H1 (cell line): ENCODE data around the gene FJX1. TPM values are rescaled to one million over a fixed set of nuclear protein-coding genes. Genes with fewer than 3 reads are reported as not detected.

ENCODE experiments used
- ASH2L ChIP-seq: fragments of 200-600, 300-600 bp; sonication (generic); IDR thresholded peaks from one replicate; pipeline ENCODE4 v1.7.1; 2017; ENCODE audit warnings: low read length
- CBX8 ChIP-seq: fragments of 300-800, 300-1000 bp; sonication (generic); IDR thresholded peaks from 2 replicates; pipeline ENCODE4 v1.7.1; 2016; ENCODE audit warnings: low read depth, low read length, borderline replicate concordance
- CHD2 ChIP-seq: IDR thresholded peaks from 2 replicates; pipeline ENCODE4 v1.6.1; 2012; ENCODE audit warnings: low read length, improper control_type of control experiment
- EGR1 ChIP-seq: IDR thresholded peaks from 2 replicates; pipeline ENCODE4 v1.6.1; 2011; ENCODE audit warnings: low read depth, low read length, borderline replicate concordance
- EZH2 ChIP-seq: fragments of 200-600 bp; sonication (generic); IDR thresholded peaks from 2 replicates; pipeline ENCODE4 v1.7.1; 2012; ENCODE audit warnings: low read depth, mild to moderate bottlenecking, moderate library complexity, low read length, inconsistent platforms; ENCODE audit not compliant: severe bottlenecking
- HDAC6 ChIP-seq: IDR thresholded peaks from one replicate; pipeline ENCODE4 v1.7.1; 2012; ENCODE audit warnings: low read depth, mild to moderate bottlenecking, inconsistent platforms, low read length, moderate library complexity
- JUND ChIP-seq: IDR thresholded peaks from 2 replicates; pipeline ENCODE4 v1.6.1; 2011; ENCODE audit warnings: mild to moderate bottlenecking, improper control_type of control experiment, low read length
- KDM1A ChIP-seq: fragments of 200-600, 300-600 bp; sonication (generic); IDR thresholded peaks from 2 replicates; pipeline ENCODE4 v1.7.1; 2016; ENCODE audit warnings: mild to moderate bottlenecking, low read length, borderline replicate concordance
- KDM5A ChIP-seq: fragments of 200-600 bp; IDR thresholded peaks from 2 replicates; pipeline ENCODE4 v1.7.1; 2012; ENCODE audit warnings: mild to moderate bottlenecking, low read length, inconsistent platforms, mixed read lengths
- POU5F1 ChIP-seq: IDR thresholded peaks from 2 replicates; pipeline ENCODE4 v1.6.1; 2011; ENCODE audit warnings: low read depth, mild to moderate bottlenecking, low read length, moderate library complexity
- RAD21 ChIP-seq, 2 experiments: IDR thresholded peaks in 1 of 2; conservative IDR thresholded peaks in 1 of 2; 2 replicates each; pipeline ENCODE4 v1.6.1; 2011; ENCODE audit warnings: low read depth in 2 of 2, low read length in 2 of 2, improper control_type of control experiment in 1 of 2, inconsistent platforms in 1 of 2, mild to moderate bottlenecking in 1 of 2, moderate library complexity in 1 of 2
- SAP30 ChIP-seq: fragments of 300-600 bp; sonication (generic); IDR thresholded peaks from 2 replicates; pipeline ENCODE4 v1.7.1; 2012; ENCODE audit warnings: low read length, moderate library complexity, mild to moderate bottlenecking, inconsistent platforms; ENCODE audit not compliant: insufficient read depth, insufficient replicate concordance
- SIX5 ChIP-seq: IDR thresholded peaks from 2 replicates; pipeline ENCODE4 v1.6.1; 2011; ENCODE audit warnings: mild to moderate bottlenecking, low read depth, low read length
- SP4 ChIP-seq: IDR thresholded peaks from 2 replicates; pipeline ENCODE4 v1.6.1; 2012; ENCODE audit warnings: low read length, inconsistent platforms
- TBP ChIP-seq: IDR thresholded peaks from 2 replicates; pipeline ENCODE4 v1.6.1; 2011; ENCODE audit warnings: low read depth, low read length, improper control_type of control experiment
- TEAD4 ChIP-seq: IDR thresholded peaks from 2 replicates; pipeline ENCODE4 v1.6.1; 2012; ENCODE audit warnings: low read depth, low read length, inconsistent platforms, mixed read lengths
- ZNF274 ChIP-seq: IDR thresholded peaks from 2 replicates; pipeline ENCODE4 v1.7.0; 2012; ENCODE audit warnings: low read length, borderline replicate concordance; ENCODE audit errors: extremely low read depth
- polyA plus RNA-seq, 7 experiments: library from polyadenylated mRNA; depleted of rRNA in 3 of 7; stranded (reverse) in 5 of 7; unstranded in 2 of 7; fragments of >200 nt in 5 of 7; fragments of 200-250 nt in 2 of 7; gene quantifications; 1 replicate in 5 of 7; 2 replicates in 1 of 7; 4 replicates in 1 of 7; pipeline versions ENCODE4 v1.2.1 to v1.2.3, GENCODE V29; 2011 to 2013; ENCODE audit warnings: missing spikeins in 2 of 7, mixed read lengths in 2 of 7
- total RNA-seq: library from RNA; stranded (reverse); fragmentation: NEBNext Ultra II Directional; extraction: Animal tissue kit (Norgen Biotek cat#: 25700); gene quantifications from 2 replicates; pipeline ENCODE4 v1.2.1, GENCODE V29; 2021
- TF ChIP-seq, protein P1 (sequence below): IDR thresholded peaks from 2 replicates; pipeline ENCODE4 v1.6.1; 2012; ENCODE audit warnings: inconsistent platforms
- TF ChIP-seq, protein P2 (sequence below): IDR thresholded peaks from 2 replicates; pipeline ENCODE4 v1.6.1; 2012; ENCODE audit warnings: low read length, inconsistent platforms

Gene FJX1
- total and polyA plus RNA-seq, 2 of the 8 experiments (the other 6 are each of a cell fraction or from before 2014, with no cell fraction given): 6.3 to 13.3 TPM

DNA sequence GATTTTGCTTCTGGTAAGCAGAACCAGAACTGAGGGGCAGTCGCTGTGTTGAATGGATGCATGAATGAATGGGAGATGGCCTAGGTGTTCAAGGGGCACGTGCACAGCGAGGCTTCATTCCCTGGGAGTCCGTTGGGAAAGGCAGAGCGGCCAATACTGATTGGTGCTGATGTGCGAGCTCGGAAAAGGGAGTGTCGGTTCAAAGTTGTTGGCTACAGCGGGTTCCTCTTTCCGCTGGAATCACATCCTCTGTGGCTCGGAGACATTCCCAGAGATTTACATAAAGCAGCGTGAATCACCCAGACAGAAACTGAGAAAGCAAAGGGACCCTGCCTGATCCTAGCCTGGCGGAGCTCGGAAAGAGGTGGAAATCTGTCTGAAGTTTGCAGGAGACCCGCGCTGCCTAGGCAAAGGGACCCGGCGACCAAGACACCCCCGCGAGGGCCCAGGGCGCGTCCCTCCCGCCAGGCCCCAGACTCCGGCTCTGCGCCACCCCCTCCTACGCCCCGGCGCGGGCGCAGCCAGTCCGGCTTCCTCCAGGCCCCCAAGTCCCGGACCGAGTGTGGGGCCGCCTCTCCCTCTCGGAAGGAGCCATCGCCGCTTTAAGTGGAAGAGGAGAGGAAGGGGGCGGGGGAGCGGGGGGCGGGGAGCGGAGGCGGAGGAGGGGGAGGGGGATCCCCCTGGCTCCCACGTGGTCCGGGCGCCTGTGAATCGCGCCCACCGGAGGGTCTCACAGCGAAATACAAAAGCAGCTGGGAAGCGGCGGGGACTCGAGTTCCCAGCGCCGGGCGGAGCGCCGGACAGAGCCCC, at the start of gene FJX1 (continued):
- TF ChIP-seq CBX8 (no peak), CHD2 (no peak), EGR1 (peak; percentile 54; the same call in 1 of the 2 replicates), KDM5A (no peak), TBP (no peak), JUND (no peak), TEAD4 (no peak), SAP30 (no peak), RAD21 (IDR thresholded peaks at IDR 0.05 in 1 of 2, conservative IDR thresholded peaks at IDR 0.05 in 1 of 2; ENCODE audit: low read depth in 2 of 2, low read length in 2 of 2) (no peak), SP4 (no peak), SIX5 (no peak), EZH2 (peak; percentile 28), KDM1A (peak; percentile 14; the same call in 1 of the 2 replicates), ASH2L (peak; percentile 26), POU5F1 (no peak), HDAC6 (no peak), ZNF274 (no peak)
- TF ChIP-seq, protein P1, sequence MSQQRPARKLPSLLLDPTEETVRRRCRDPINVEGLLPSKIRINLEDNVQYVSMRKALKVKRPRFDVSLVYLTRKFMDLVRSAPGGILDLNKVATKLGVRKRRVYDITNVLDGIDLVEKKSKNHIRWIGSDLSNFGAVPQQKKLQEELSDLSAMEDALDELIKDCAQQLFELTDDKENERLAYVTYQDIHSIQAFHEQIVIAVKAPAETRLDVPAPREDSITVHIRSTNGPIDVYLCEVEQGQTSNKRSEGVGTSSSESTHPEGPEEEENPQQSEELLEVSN: peak; percentile 97
- TF ChIP-seq, protein P2, sequence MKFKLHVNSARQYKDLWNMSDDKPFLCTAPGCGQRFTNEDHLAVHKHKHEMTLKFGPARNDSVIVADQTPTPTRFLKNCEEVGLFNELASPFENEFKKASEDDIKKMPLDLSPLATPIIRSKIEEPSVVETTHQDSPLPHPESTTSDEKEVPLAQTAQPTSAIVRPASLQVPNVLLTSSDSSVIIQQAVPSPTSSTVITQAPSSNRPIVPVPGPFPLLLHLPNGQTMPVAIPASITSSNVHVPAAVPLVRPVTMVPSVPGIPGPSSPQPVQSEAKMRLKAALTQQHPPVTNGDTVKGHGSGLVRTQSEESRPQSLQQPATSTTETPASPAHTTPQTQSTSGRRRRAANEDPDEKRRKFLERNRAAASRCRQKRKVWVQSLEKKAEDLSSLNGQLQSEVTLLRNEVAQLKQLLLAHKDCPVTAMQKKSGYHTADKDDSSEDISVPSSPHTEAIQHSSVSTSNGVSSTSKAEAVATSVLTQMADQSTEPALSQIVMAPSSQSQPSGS: no peak
